Spleen (tissue), 11 donors: ENCODE data around the gene KCNJ5. TPM values are rescaled to one million over a fixed set of nuclear protein-coding genes. Genes with fewer than 3 reads are reported as not detected.
A peak's percentile ranks its signal among the peaks of the same experiment; 100 is the strongest.
"Not testable (repeated sequence)": the region's sequence is repeated elsewhere in the genome, so short reads cannot be mapped to it uniquely, and the experiment has no call there.

Source experiments
- DNase-seq: peaks from one replicate; pipeline ENCODE4 v3.0.0-alpha.2; 2020
- H3K27ac ChIP-seq, 8 donors: fragments of 200-600 bp; sonication (generic) in 7 of 8; 1 replicate in 4 of 8; 2 replicates in 4 of 8; pipeline versions ENCODE4 v1.5.0 to v1.8.0; 2016 to 2021; ENCODE audit warnings: inconsistent platforms in 4 of 8, mild to moderate bottlenecking in 4 of 8, moderate library complexity in 1 of 8
- H3K27me3 ChIP-seq, 7 donors: fragments of 200-600 bp; sonication (generic) in 6 of 7; replicated peaks in 1 of 7; 1 replicate in 4 of 7; 2 replicates in 3 of 7; pipeline versions ENCODE4 v1.5.0 to v1.8.0; 2016 to 2021; ENCODE audit warnings: inconsistent platforms in 3 of 7, mild to moderate bottlenecking in 1 of 7
- H3K36me3 ChIP-seq, 6 donors: fragments of 200-600 bp; sonication (generic) in 5 of 6; 1 replicate in 4 of 6; 2 replicates in 2 of 6; pipeline versions ENCODE4 v1.5.0 to v1.8.0; 2016 to 2021; ENCODE audit warnings: inconsistent platforms in 2 of 6
- H3K4me1 ChIP-seq, 6 donors: fragments of 200-600 bp; sonication (generic) in 5 of 6; 1 replicate in 3 of 6; 2 replicates in 3 of 6; pipeline versions ENCODE4 v1.5.0 to v1.8.0; 2016 to 2021; ENCODE audit warnings: inconsistent platforms in 3 of 6
- H3K4me3 ChIP-seq, 8 donors: fragments of 200-600 bp; sonication (generic) in 7 of 8; 1 replicate in 4 of 8; 2 replicates in 4 of 8; pipeline versions ENCODE4 v1.5.0 to v1.8.0; 2016 to 2021; ENCODE audit warnings: inconsistent platforms in 4 of 8, mild to moderate bottlenecking in 4 of 8, moderate library complexity in 2 of 8
- H3K9me3 ChIP-seq, 8 donors: fragments of 200-600 bp; sonication (generic) in 7 of 8; 1 replicate in 4 of 8; 2 replicates in 4 of 8; pipeline versions ENCODE4 v1.5.0 to v1.8.0; 2016 to 2021; ENCODE audit warnings: inconsistent platforms in 4 of 8
- CTCF ChIP-seq, 11 experiments: fragments of 200-600 bp in 7 of 11; fragments of 450-650 bp in 4 of 11; sonication (generic) in 4 of 11; IDR thresholded peaks in 8 of 11; conservative IDR thresholded peaks in 3 of 11; 1 replicate in 7 of 11; 2 replicates in 4 of 11; pipeline versions ENCODE4 v1.4.0 to v1.8.0; 2016 to 2021; ENCODE audit warnings: antibody characterized with exemption in 11 of 11, inconsistent platforms in 4 of 11, mild to moderate bottlenecking in 1 of 11
- POLR2A ChIP-seq, 3 donors: fragments of 450-650 bp; IDR thresholded peaks; one replicate each; pipeline ENCODE4 v1.5.1; 2017; ENCODE audit warnings: antibody characterized with exemption in 3 of 3, mild to moderate bottlenecking in 1 of 3
- POLR2AphosphoS5 ChIP-seq, 3 donors: sonication (generic); formaldehyde crosslinking; IDR thresholded peaks; one replicate each; pipeline ENCODE4 v1.5.1; 2017; ENCODE audit warnings: antibody characterized with exemption in 3 of 3
- WGBS, 5 donors: extraction: QIAGEN DNeasy Blood & Tissue Kit in 3 of 5; methylation state at CpG; one replicate each; pipeline versions ENCODE4 v1.1.5 to v1.1.7; 2013 to 2018; 5-methylcytosine and 5-hydroxymethylcytosine counted together
- intact Hi-C: fragments of 100-400 bp; cut with DNase I; formaldehyde crosslinking; loops from one replicate; pipeline ENCODE4 v1.15.0; 2023; ENCODE audit warnings: low total_unique reads
- polyA plus RNA-seq, 3 donors: library from polyadenylated mRNA; stranded (reverse); fragments of 200-250 nt; gene quantifications; one replicate each; pipeline ENCODE4 v1.2.1, GENCODE V29; 2013
- total RNA-seq, 7 donors: library from RNA; depleted of rRNA in 3 of 7; stranded (reverse); fragments of >200 nt in 3 of 7; fragmentation: NEBNext Ultra II Directional in 4 of 7; extraction: Animal tissue kit (Norgen Biotek cat#: 25700) in 4 of 7; gene quantifications; one replicate each; pipeline versions ENCODE4 v1.1.0 to v1.2.1, GENCODE V29; 2016 to 2021
- donor health status: healthy with polysubstance abuse.
- donor health status: DM: no; HTN: no; CAD: no; lungs with moderate emphysema.
- donor health status: DM: no; HTN: no; CAD: no.
- donor health status: Bipolar disorder and iron deficiency.
- donor health status: healthy.
- donor health status: DM: no; HTN: no; CAD: no.
- donor health status: DM: yes; HTN: yes; CAD: no.

Gene KCNJ5
- total and polyA plus RNA-seq, 10 donors, result 0.42 to 45.4 (median 12.0) TPM

DNA sequence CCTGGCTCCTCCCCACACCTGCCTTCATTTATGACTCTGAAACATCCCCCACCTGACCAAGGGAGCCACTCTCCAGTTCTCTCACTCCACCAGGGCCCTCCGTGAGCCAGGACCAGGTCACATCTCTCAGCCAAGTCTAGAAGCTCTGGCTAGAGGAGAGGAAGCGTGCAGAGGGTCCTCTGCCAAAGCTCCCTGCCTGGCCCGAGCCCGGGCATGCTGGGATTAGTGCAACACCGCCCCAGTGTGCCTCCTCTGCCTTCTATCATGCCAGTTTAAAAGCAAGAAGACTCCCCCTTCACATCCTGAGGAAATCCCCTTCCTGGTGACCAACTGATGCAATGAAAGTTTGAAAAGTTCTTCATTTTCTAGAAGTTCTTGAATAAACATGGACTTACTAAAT, 28.1 kb downstream of the KCNJ5 start:
- 27 to 46% (median 33%) methylated on average over 5 of the region's 5 CpGs for WGBS, 5 donors
- H3K9me3 ChIP-seq, result no peaks in the 10 kb centered on the region
- intact Hi-C loops, result no loop called here
- H3K27me3 ChIP-seq, result peaks cover 0 to 4% (median 0%) of the 10 kb centered on the region in 7 donors
- H3K27ac ChIP-seq, result no peak overlapping the region
- peaks cover 0 to 13% (median 0%) of the 10 kb centered on the region in 6 donors for H3K36me3 ChIP-seq
- H3K4me3 ChIP-seq, result no peak overlapping the region
- peaks cover 0 to 19% (median 4%) of the 10 kb centered on the region in 6 donors for H3K4me1 ChIP-seq
- TF ChIP-seq POLR2A (IDR thresholded peaks at IDR 0.05) (no peak), CTCF (IDR thresholded peaks at IDR 0.05 in 8 of 11, conservative IDR thresholded peaks at IDR 0.05 in 3 of 11) (no peak), POLR2AphosphoS5 (IDR thresholded peaks at IDR 0.05) (no peak)
- DNase-seq, result peak; percentile 66

- H3K4me3 ChIP-seq, H3K27me3 ChIP-seq, intact Hi-C loops, H3K9me3 ChIP-seq, H3K36me3 ChIP-seq, H3K27ac ChIP-seq: not testable (repeated sequence)
- peaks cover 0 to 19% (median 4%) of the 10 kb centered on the region in 6 donors for H3K4me1 ChIP-seq
- peak; percentile 45 for DNase-seq
- WGBS, 5 donors, result 73 to 85% (median 78%) methylated on average over 7 of the region's 7 CpGs
Measured at GRCh38 chr11:128919635-128920034, 28.5 kb downstream of the KCNJ5 start.

DNA sequence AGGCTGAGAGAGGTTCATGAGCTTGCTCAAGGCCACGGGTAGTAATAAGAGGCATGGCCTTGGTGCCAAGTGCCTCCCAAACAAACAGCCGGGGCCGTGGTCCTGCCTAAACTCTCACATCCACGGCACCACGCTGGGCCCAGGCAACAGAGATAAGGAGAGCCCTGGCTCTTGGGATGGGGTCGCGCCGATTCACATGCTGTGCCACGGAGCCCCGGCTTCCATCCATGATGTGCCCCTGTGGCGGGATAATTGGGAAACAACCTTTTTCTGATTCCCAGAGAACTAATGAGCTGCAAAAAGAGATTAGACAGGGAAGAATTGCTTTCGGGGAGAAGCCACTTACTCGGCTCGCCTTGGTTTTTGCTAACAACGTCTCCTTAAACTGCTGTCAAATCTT, 29.5 kb downstream of the KCNJ5 start:
- no peak overlapping the region for H3K27ac ChIP-seq
- DNase-seq, result peak; percentile 71
- WGBS, 5 donors, result 88 to 90% (median 90%) methylated on average over 11 to 15 of the region's 15 CpGs

DNA sequence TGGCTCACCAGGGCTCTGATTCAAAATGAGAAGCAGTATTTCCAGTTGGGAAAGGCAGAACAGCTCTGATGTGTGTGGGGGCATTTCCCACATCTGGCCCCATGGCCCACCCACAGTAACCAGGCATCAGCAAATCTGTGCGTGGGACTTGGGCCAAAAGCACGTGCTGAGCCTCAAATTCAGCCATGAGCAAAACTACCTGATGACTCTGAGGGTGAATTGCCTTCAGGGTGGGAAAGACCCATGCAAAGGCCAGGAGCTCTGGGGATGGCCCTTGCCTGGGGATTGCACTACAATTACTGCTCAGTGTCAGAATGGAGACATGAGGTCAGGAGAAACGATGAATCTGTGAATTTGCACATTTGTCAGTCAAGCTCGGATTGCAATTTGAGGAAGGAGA, 30.6 kb downstream of the KCNJ5 start:
- DNase-seq, result peak; percentile 38
- H3K36me3 ChIP-seq, result no peaks in the 10 kb centered on the region

More for the DNA sequence above, 29.5 kb downstream of the KCNJ5 start:
- intact Hi-C loops, result no loop called here
- peaks cover 0 to 4% (median 0%) of the 10 kb centered on the region in 6 donors for H3K36me3 ChIP-seq
- no peaks in the 10 kb centered on the region for H3K9me3 ChIP-seq
- no peak for TF ChIP-seq POLR2A (IDR thresholded peaks at IDR 0.05)
- no peak for TF ChIP-seq POLR2AphosphoS5 (IDR thresholded peaks at IDR 0.05)
- no peak for TF ChIP-seq CTCF (IDR thresholded peaks at IDR 0.05 in 8 of 11, conservative IDR thresholded peaks at IDR 0.05 in 3 of 11)
- H3K4me1 ChIP-seq, result peaks cover 0 to 25% (median 4%) of the 10 kb centered on the region in 6 donors
- no peak overlapping the region for H3K4me3 ChIP-seq
- H3K27me3 ChIP-seq, result no peaks in the 10 kb centered on the region

More for the DNA sequence above, 30.6 kb downstream of the KCNJ5 start:
- intact Hi-C loops, result no loop called here
- no peak for TF ChIP-seq CTCF (IDR thresholded peaks at IDR 0.05 in 8 of 11, conservative IDR thresholded peaks at IDR 0.05 in 3 of 11)
- TF ChIP-seq POLR2AphosphoS5 (IDR thresholded peaks at IDR 0.05), result no peak
- no peak for TF ChIP-seq POLR2A (IDR thresholded peaks at IDR 0.05)
- Histone ChIP-seq H3K27me3 (no peaks in the 10 kb centered on the region), H3K4me3 (no peak overlapping the region), H3K4me1 (peaks cover 0 to 25% (median 4%) of the 10 kb centered on the region in 6 donors), H3K9me3 (no peaks in the 10 kb centered on the region), H3K27ac (no peak overlapping the region)
- WGBS, 5 donors, result 67 to 84% (median 78%) methylated on average over 4 of the region's 4 CpGs
